ENCODE results near the gene FOXF1.

DNA sequence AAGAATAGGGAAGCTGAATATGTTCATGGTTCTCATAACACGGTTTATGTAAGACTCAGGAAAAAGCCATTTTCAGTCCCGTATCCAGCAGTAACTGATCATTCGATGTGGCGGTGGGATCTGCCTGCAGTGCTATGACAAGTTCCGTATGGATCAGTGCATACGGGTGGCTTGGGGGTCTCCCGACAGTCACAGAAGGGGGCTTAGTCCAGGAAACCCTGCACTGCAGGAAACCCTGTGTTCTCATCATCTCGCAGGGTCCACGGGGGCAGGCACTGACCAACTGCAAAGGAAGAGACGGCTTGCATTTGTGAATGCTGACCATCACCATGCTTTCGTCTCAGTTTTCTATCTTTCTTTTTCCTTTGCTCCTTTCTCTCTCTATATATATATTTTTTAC, 37.0 kb downstream of the FOXF1 start:
- TF ChIP-seq, protein P1, sequence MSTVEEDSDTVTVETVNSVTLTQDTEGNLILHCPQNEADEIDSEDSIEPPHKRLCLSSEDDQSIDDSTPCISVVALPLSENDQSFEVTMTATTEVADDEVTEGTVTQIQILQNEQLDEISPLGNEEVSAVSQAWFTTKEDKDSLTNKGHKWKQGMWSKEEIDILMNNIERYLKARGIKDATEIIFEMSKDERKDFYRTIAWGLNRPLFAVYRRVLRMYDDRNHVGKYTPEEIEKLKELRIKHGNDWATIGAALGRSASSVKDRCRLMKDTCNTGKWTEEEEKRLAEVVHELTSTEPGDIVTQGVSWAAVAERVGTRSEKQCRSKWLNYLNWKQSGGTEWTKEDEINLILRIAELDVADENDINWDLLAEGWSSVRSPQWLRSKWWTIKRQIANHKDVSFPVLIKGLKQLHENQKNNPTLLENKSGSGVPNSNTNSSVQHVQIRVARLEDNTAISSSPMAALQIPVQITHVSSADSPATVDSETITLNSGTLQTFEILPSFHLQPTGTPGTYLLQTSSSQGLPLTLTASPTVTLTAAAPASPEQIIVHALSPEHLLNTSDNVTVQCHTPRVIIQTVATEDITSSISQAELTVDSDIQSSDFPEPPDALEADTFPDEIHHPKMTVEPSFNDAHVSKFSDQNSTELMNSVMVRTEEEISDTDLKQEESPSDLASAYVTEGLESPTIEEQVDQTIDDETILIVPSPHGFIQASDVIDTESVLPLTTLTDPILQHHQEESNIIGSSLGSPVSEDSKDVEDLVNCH (CRISPR knock-in tag; IDR thresholded peaks at IDR 0.05): no peak
- TF ChIP-seq KAT8 (CRISPR knock-in tag; IDR thresholded peaks at IDR 0.05) (no peak), UBTF (CRISPR knock-in tag; IDR thresholded peaks at IDR 0.05) (no peak), ELK4 (CRISPR knock-in tag; IDR thresholded peaks at IDR 0.05; ENCODE audit: borderline replicate concordance) (no peak), ZHX1 (CRISPR knock-in tag; IDR thresholded peaks at IDR 0.05; ENCODE audit: low read depth) (no peak), DNMT3B (CRISPR knock-in tag; conservative IDR thresholded peaks at IDR 0.05) (no peak)

Data from HepG2 (cell line).